HCT116 (cell line): ENCODE data around the gene TBC1D14. TPM values are rescaled to one million over a fixed set of nuclear protein-coding genes. Genes with fewer than 3 reads are reported as not detected.

ENCODE experiments used
- ATAC-seq: fragments of 200-7000 bp; cut with Tn5 transposase; 2 replicates; pipeline ENCODE4 v1.9.1; 2020; ENCODE audit warnings: mild to moderate bottlenecking, moderate library complexity
- BruUV-seq: library from RNA; stranded (reverse); fragments of 400-500 nt; replicated peaks from 2 replicates; lab custom pipeline; 2021; lab: Mats Ljungman, UMichigan
- CTCF ChIA-PET: fragments of 300-600 bp; sonication (Branson Sonifier 250); formaldehyde crosslinking; loops from one replicate; lab custom pipeline; 2021; ENCODE audit warnings: antibody characterized with exemption; lab: Charles Lee
- POLR2A ChIA-PET: fragments of 300-600, 350-600 bp; sonication (Branson Sonifier 250); formaldehyde crosslinking; loops from one replicate; lab custom pipeline; 2021; ENCODE audit warnings: antibody characterized with exemption; lab: Charles Lee
- RAD21 ChIA-PET, 2 experiments: fragments of 300-600 bp; sonication (Branson Sonifier 250); formaldehyde crosslinking; loops; one replicate each; lab custom pipeline; 2023; ENCODE audit warnings: low total read pairs in 2 of 2; ENCODE audit not compliant: uncharacterized antibody in 2 of 2, unreplicated experiment in 2 of 2, low non-redundant PET in 1 of 2; lab: Charles Lee
- DNase-seq: peaks from one replicate; pipeline ENCODE4 v3.0.0-alpha.2; 2010; ENCODE audit warnings: low read depth, low spot score
- H2AFZ ChIP-seq: fragments of 200-600 bp; shearing (Covaris generic), sonication (generic); 2 replicates; pipeline ENCODE4 v1.6.1; 2017; ENCODE audit warnings: low read depth, mixed run types, mixed read lengths, antibody characterized with exemption, low read length; ENCODE audit not compliant: poor library complexity, severe bottlenecking
- H3K27ac ChIP-seq: 2 replicates; pipeline ENCODE4 v1.5.1; 2012; ENCODE audit warnings: low read depth, low read length
- H3K27me3 ChIP-seq: fragments of 200-600 bp; sonication (generic); 2 replicates; pipeline ENCODE4 v1.6.1; 2016; ENCODE audit warnings: mixed run types, low read length, mixed read lengths; ENCODE audit not compliant: insufficient read depth
- H3K36me3 ChIP-seq, 2 experiments: fragments of 200-500 bp in 1 of 2; fragments of 200-600 bp in 1 of 2; sonication (Bioruptor generic) in 1 of 2; sonication (generic) in 1 of 2; 2 replicates each; pipeline versions ENCODE4 v1.5.1 to v1.6.1; 2014 to 2016; ENCODE audit warnings: low read length in 2 of 2, inconsistent platforms in 1 of 2, mixed read lengths in 1 of 2, mixed run types in 1 of 2; ENCODE audit not compliant: insufficient read depth in 2 of 2, control insufficient read depth in 1 of 2
- H3K4me1 ChIP-seq, 2 experiments: fragments of 200-600 bp in 1 of 2; sonication (generic) in 1 of 2; 2 replicates each; pipeline versions ENCODE4 v1.5.1 to v1.6.1; 2012 to 2017; ENCODE audit warnings: low read length in 2 of 2, inconsistent platforms in 1 of 2, mild to moderate bottlenecking in 1 of 2, mixed read lengths in 1 of 2, mixed run types in 1 of 2, moderate library complexity in 1 of 2; ENCODE audit not compliant: insufficient read depth in 2 of 2, control insufficient read depth in 1 of 2
- H3K4me2 ChIP-seq: fragments of 200-600 bp; sonication (generic); 2 replicates; pipeline ENCODE4 v1.6.1; 2017; ENCODE audit warnings: mixed run types, low read length, mixed read lengths
- H3K4me3 ChIP-seq, 2 experiments: fragments of 200-600 bp in 1 of 2; sonication (generic) in 1 of 2; replicated peaks in 1 of 2; 2 replicates each; pipeline ENCODE4 v1.5.1; 2011 to 2016; ENCODE audit warnings: low read length in 2 of 2, control low read depth in 1 of 2, low read depth in 1 of 2, mild to moderate bottlenecking in 1 of 2, mixed read lengths in 1 of 2, mixed run types in 1 of 2
- H3K79me2 ChIP-seq: fragments of 200-600 bp; sonication (generic); 2 replicates; pipeline ENCODE4 v1.6.1; 2017; ENCODE audit warnings: mild to moderate bottlenecking, mixed run types, low read length, moderate library complexity, mixed read lengths; ENCODE audit not compliant: insufficient read depth
- H3K9ac ChIP-seq: fragments of 200-600 bp; sonication (generic); 2 replicates; pipeline ENCODE4 v1.6.1; 2016; ENCODE audit warnings: low read length, mixed read lengths
- H3K9me2 ChIP-seq: fragments of 200-600 bp; sonication (generic), shearing (Covaris generic); 2 replicates; pipeline ENCODE4 v1.6.1; 2017; ENCODE audit warnings: mixed run types, mild to moderate bottlenecking, moderate library complexity; ENCODE audit not compliant: insufficient read depth
- H3K9me3 ChIP-seq, 2 experiments: fragments of 200-500 bp in 1 of 2; fragments of 200-600 bp in 1 of 2; sonication (Bioruptor generic) in 1 of 2; sonication (generic) in 1 of 2; 2 replicates each; pipeline ENCODE4 v1.6.1; 2014 to 2017; ENCODE audit warnings: low read length in 2 of 2, mixed read lengths in 2 of 2, inconsistent platforms in 1 of 2, low read depth in 1 of 2, mild to moderate bottlenecking in 1 of 2, mixed run types in 1 of 2, moderate library complexity in 1 of 2; ENCODE audit not compliant: control insufficient read depth in 1 of 2, insufficient read depth in 1 of 2
- H4K20me1 ChIP-seq: fragments of 200-600 bp; sonication (generic), shearing (Covaris generic); 2 replicates; pipeline ENCODE4 v1.6.1; 2017; ENCODE audit warnings: mixed run types, mild to moderate bottlenecking, moderate library complexity; ENCODE audit not compliant: insufficient read depth
- ATF3 ChIP-seq: IDR thresholded peaks from 2 replicates; pipeline ENCODE4 v1.6.1; 2012
- CBX3 ChIP-seq: IDR thresholded peaks from 2 replicates; pipeline ENCODE4 v1.6.1; 2012; ENCODE audit warnings: low read depth
- CEBPB ChIP-seq: IDR thresholded peaks from 2 replicates; pipeline ENCODE4 v1.6.1; 2012; ENCODE audit warnings: low read depth
- ELF1 ChIP-seq: IDR thresholded peaks from 2 replicates; pipeline ENCODE4 v1.6.1; 2012; ENCODE audit warnings: low read depth, borderline replicate concordance
- EZH2 ChIP-seq: fragments of 200-600 bp; sonication (generic); IDR thresholded peaks from 2 replicates; pipeline ENCODE4 v1.6.1; 2017; ENCODE audit warnings: antibody characterized with exemption, mixed run types
- JUND ChIP-seq: IDR thresholded peaks from 2 replicates; pipeline ENCODE4 v1.6.1; 2012
- POLR2A ChIP-seq: IDR thresholded peaks from 2 replicates; pipeline ENCODE4 v1.7.0; 2011; ENCODE audit warnings: borderline replicate concordance; ENCODE audit not compliant: insufficient read depth, insufficient read length; ENCODE audit errors: extremely low read depth
- POLR2AphosphoS5 ChIP-seq: IDR thresholded peaks from 2 replicates; pipeline ENCODE4 v1.6.1; 2011; ENCODE audit warnings: mild to moderate bottlenecking, low read depth, low read length, moderate library complexity
- RAD21 ChIP-seq: IDR thresholded peaks from 2 replicates; pipeline ENCODE4 v1.6.1; 2012; ENCODE audit warnings: low read depth, mild to moderate bottlenecking
- SIN3A ChIP-seq: IDR thresholded peaks from 2 replicates; pipeline ENCODE4 v1.6.1; 2012; ENCODE audit warnings: low read depth
- SRF ChIP-seq: IDR thresholded peaks from 2 replicates; pipeline ENCODE4 v1.6.1; 2012; ENCODE audit warnings: low read depth
- YY1 ChIP-seq: IDR thresholded peaks from 2 replicates; pipeline ENCODE4 v1.6.1; 2011; ENCODE audit warnings: low read length, low read depth, moderate library complexity, mild to moderate bottlenecking; ENCODE audit not compliant: insufficient replicate concordance; ENCODE audit errors: extremely low read depth
- ZBTB33 ChIP-seq: IDR thresholded peaks from 2 replicates; pipeline ENCODE4 v1.6.1; 2011; ENCODE audit warnings: mild to moderate bottlenecking, low read length, moderate library complexity; ENCODE audit not compliant: insufficient replicate concordance; ENCODE audit errors: extremely low read depth
- ZNF274 ChIP-seq: fragments of 200-500 bp; sonication (Bioruptor generic); IDR thresholded peaks from 2 replicates; pipeline ENCODE4 v1.6.1; 2014; ENCODE audit warnings: mild to moderate bottlenecking, low read depth, low read length, inconsistent platforms
- intact Hi-C: fragments of 100-400 bp; cut with micrococcal nuclease; formaldehyde crosslinking; loops from 2 replicates; pipeline ENCODE4 v1.10.0; 2022
- total RNA-seq: library from RNA; stranded (reverse); gene quantifications from one replicate; pipeline ENCODE4 v1.2.1, GENCODE V29; 2021; ENCODE audit not compliant: unreplicated experiment
- TF ChIP-seq, protein P1 (sequence below): IDR thresholded peaks from 2 replicates; pipeline ENCODE4 v1.6.1; 2012; ENCODE audit warnings: low read depth

Gene TBC1D14
- total RNA-seq, 1 experiment from 2014 or later: 62.9 TPM

- Histone ChIP-seq H3K27ac (no peak overlapping the region), H2AFZ (no peak overlapping the region), H3K9ac (no peak overlapping the region), H4K20me1 (no peaks in the 10 kb centered on the region), H3K9me3 (no peaks in the 10 kb centered on the region), H3K9me2 (no peaks in the 10 kb centered on the region), H3K27me3 (no peaks in the 10 kb centered on the region), H3K4me1 (peaks cover 17 to 35% of the 10 kb centered on the region in 2 experiments), H3K4me2 (no peak overlapping the region), H3K36me3 (peaks cover 16 to 44% of the 10 kb centered on the region in 2 experiments; a peak in 2 of 4 replicates), H3K4me3 (no peak overlapping the region), H3K79me2 (peaks cover 35% of the 10 kb centered on the region; the same call in 1 of the 2 replicates)
- no peak for DNase-seq
- BruUV-seq: no TSS peak
- no peak for ATAC-seq
- POLR2A ChIA-PET: no interaction called here
- no peak for TF ChIP-seq SRF
- TF ChIP-seq POLR2AphosphoS5: no peak
- TF ChIP-seq ZNF274: no peak
- TF ChIP-seq CBX3: no peak
- no peak for TF ChIP-seq YY1
- TF ChIP-seq POLR2A: no peak
- no peak for TF ChIP-seq JUND
- RAD21 ChIA-PET: no interaction called here
- CTCF ChIA-PET: no interaction called here
- intact Hi-C loops: no loop called here
These were observed 91.0 kb downstream of the TBC1D14 start for GRCh38 chr4:7000421-7001176.

- Histone ChIP-seq H3K4me3 (no peak overlapping the region), H3K4me1 (peaks cover 17 to 35% of the 10 kb centered on the region in 2 experiments), H3K9ac (no peak overlapping the region), H3K27me3 (no peaks in the 10 kb centered on the region), H3K9me2 (no peaks in the 10 kb centered on the region), H2AFZ (no peak overlapping the region), H3K9me3 (no peaks in the 10 kb centered on the region), H3K4me2 (no peak overlapping the region), H3K36me3 (peaks cover 14 to 42% of the 10 kb centered on the region in 2 experiments; a peak in 2 of 4 replicates), H3K79me2 (peaks cover 34% of the 10 kb centered on the region; the same call in 1 of the 2 replicates), H4K20me1 (no peaks in the 10 kb centered on the region), H3K27ac (no peak overlapping the region)
- BruUV-seq: no TSS peak
- ChIA-PET RAD21 (no interaction called here), CTCF (no interaction called here), POLR2A (no interaction called here)
- no peak for DNase-seq
- intact Hi-C loops: no loop called here
- no peak for ATAC-seq
- no peak for TF ChIP-seq RAD21
- no peak for TF ChIP-seq EZH2
- TF ChIP-seq, protein P1, sequence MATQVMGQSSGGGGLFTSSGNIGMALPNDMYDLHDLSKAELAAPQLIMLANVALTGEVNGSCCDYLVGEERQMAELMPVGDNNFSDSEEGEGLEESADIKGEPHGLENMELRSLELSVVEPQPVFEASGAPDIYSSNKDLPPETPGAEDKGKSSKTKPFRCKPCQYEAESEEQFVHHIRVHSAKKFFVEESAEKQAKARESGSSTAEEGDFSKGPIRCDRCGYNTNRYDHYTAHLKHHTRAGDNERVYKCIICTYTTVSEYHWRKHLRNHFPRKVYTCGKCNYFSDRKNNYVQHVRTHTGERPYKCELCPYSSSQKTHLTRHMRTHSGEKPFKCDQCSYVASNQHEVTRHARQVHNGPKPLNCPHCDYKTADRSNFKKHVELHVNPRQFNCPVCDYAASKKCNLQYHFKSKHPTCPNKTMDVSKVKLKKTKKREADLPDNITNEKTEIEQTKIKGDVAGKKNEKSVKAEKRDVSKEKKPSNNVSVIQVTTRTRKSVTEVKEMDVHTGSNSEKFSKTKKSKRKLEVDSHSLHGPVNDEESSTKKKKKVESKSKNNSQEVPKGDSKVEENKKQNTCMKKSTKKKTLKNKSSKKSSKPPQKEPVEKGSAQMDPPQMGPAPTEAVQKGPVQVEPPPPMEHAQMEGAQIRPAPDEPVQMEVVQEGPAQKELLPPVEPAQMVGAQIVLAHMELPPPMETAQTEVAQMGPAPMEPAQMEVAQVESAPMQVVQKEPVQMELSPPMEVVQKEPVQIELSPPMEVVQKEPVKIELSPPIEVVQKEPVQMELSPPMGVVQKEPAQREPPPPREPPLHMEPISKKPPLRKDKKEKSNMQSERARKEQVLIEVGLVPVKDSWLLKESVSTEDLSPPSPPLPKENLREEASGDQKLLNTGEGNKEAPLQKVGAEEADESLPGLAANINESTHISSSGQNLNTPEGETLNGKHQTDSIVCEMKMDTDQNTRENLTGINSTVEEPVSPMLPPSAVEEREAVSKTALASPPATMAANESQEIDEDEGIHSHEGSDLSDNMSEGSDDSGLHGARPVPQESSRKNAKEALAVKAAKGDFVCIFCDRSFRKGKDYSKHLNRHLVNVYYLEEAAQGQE: no peak
- no peak for TF ChIP-seq POLR2A
- TF ChIP-seq CBX3: no peak
- TF ChIP-seq ELF1: no peak
- TF ChIP-seq CEBPB: no peak
- no peak for TF ChIP-seq ATF3
- TF ChIP-seq SRF: no peak
- no peak for TF ChIP-seq ZBTB33
- no peak for TF ChIP-seq SIN3A
These were observed 91.6 kb downstream of the TBC1D14 start for GRCh38 chr4:7001271-7001670.
